ENCODE results near the gene CDH22.

The CDH22 gene

GRCh38 chr20:46188866-46189541 is 119.3 kb downstream of the CDH22 start:
- no peak for DNase-seq

- DNase-seq: no peak
These were observed 122.1 kb downstream of the CDH22 start for GRCh38 chr20:46186210-46186609.

GRCh38 chr20:46185353-46185752 is 122.9 kb downstream of the CDH22 start:
- DNase-seq: no peak

- no peak for DNase-seq
These were observed 124.5 kb downstream of the CDH22 start for GRCh38 chr20:46183768-46184167.

- no peak for DNase-seq
These were observed 125.8 kb downstream of the CDH22 start for GRCh38 chr20:46182276-46183200.

- no peak for DNase-seq
These were observed 128.4 kb downstream of the CDH22 start for GRCh38 chr20:46179862-46180261.

- DNase-seq: no peak
These were observed 129.4 kb downstream of the CDH22 start for GRCh38 chr20:46178891-46179290.

- DNase-seq: no peak
These were observed 130.5 kb downstream of the CDH22 start for GRCh38 chr20:46177768-46178167.

- DNase-seq: no peak
These were observed 131.4 kb downstream of the CDH22 start for GRCh38 chr20:46176739-46177378.

- no peak for DNase-seq
These were observed 133.2 kb downstream of the CDH22 start for GRCh38 chr20:46175127-46175494.

GRCh38 chr20:46174469-46175126 is 133.7 kb downstream of the CDH22 start:
- peak; percentile 80 to 85 for DNase-seq

- DNase-seq: no peak
These were observed 134.4 kb downstream of the CDH22 start for GRCh38 chr20:46173652-46174468.

- no peak for DNase-seq
These were observed 135.2 kb downstream of the CDH22 start for GRCh38 chr20:46172961-46173536.

- DNase-seq: no peak
These were observed 135.8 kb downstream of the CDH22 start for GRCh38 chr20:46172455-46172854.

GRCh38 chr20:46171909-46172308 is 136.4 kb downstream of the CDH22 start:
- no peak for DNase-seq

GRCh38 chr20:46171476-46171875 is 136.8 kb downstream of the CDH22 start:
- no peak for DNase-seq

GRCh38 chr20:46169245-46170171 is 138.8 kb downstream of the CDH22 start:
- no peak for DNase-seq

- no peak for DNase-seq
These were observed 139.9 kb downstream of the CDH22 start for GRCh38 chr20:46168438-46168837.

GRCh38 chr20:46167080-46167479 is 141.2 kb downstream of the CDH22 start:
- no peak for DNase-seq

- no peak for DNase-seq
These were observed 144.0 kb downstream of the CDH22 start for GRCh38 chr20:46164254-46164653.

GRCh38 chr20:46161921-46162320 is 146.4 kb downstream of the CDH22 start:
- no peak for DNase-seq
